ENCODE measurements around the gene SPAST.

Gene SPAST

GRCh38 chr2:32058130-32058529 is 5.2 kb upstream of the SPAST start:
- FAIRE-seq: no peak
- DNase-seq (ENCODE audit: insufficient read length, low spot score): no peak
- no peak for TF ChIP-seq CTCF (IDR thresholded peaks at IDR 0.05; ENCODE audit: insufficient read depth, missing control alignments)

GRCh38 chr2:32060266-32060665 is 3.1 kb upstream of the SPAST start:
- no peak for FAIRE-seq
- no peak for DNase-seq (ENCODE audit: insufficient read length, low spot score)

GRCh38 chr2:32061430-32061829 is 1.9 kb upstream of the SPAST start:
- no peak for TF ChIP-seq CTCF (IDR thresholded peaks at IDR 0.05; ENCODE audit: insufficient read depth, missing control alignments)
- no peak for DNase-seq (ENCODE audit: insufficient read length, low spot score)
- FAIRE-seq: no peak

More at GRCh38 chr2:32060266-32060665, 3.1 kb upstream of the SPAST start:
- TF ChIP-seq CTCF (IDR thresholded peaks at IDR 0.05; ENCODE audit: insufficient read depth, missing control alignments): no peak

- DNase-seq (ENCODE audit: insufficient read length, low spot score): no peak
- FAIRE-seq: no peak
- no peak for TF ChIP-seq CTCF (IDR thresholded peaks at IDR 0.05; ENCODE audit: insufficient read depth, missing control alignments)
These were observed 1.1 kb upstream of the SPAST start for GRCh38 chr2:32061973-32062861.

GRCh38 chr2:32064021-32064601 is 755 bp downstream of the SPAST start:
- TF ChIP-seq CTCF (IDR thresholded peaks at IDR 0.05; ENCODE audit: insufficient read depth, missing control alignments): no peak
- FAIRE-seq: no peak
- DNase-seq (ENCODE audit: insufficient read length, low spot score): no peak

GRCh38 chr2:32064713-32065112 is 1.4 kb downstream of the SPAST start:
- DNase-seq (ENCODE audit: insufficient read length, low spot score) (no peak), FAIRE-seq (no peak)
- TF ChIP-seq CTCF (IDR thresholded peaks at IDR 0.05; ENCODE audit: insufficient read depth, missing control alignments): no peak

- FAIRE-seq (no peak), DNase-seq (ENCODE audit: insufficient read length, low spot score) (no peak)
- TF ChIP-seq CTCF (IDR thresholded peaks at IDR 0.05; ENCODE audit: insufficient read depth, missing control alignments): no peak
These were observed 4.2 kb downstream of the SPAST start for GRCh38 chr2:32067549-32067948.
